HepG2 (cell line): ENCODE data around the gene MICALL2. TPM values are rescaled to one million over a fixed set of nuclear protein-coding genes. Genes with fewer than 3 reads are reported as not detected.

Experiments
- AHDC1 ChIP-seq: sonication (generic); formaldehyde crosslinking; IDR thresholded peaks from 2 replicates; pipeline ENCODE4 v1.5.1; 2020; ENCODE audit warnings: mild to moderate bottlenecking, missing genetic modification reagents, borderline replicate concordance
- CEBPB ChIP-seq: IDR thresholded peaks from 2 replicates; pipeline ENCODE4 v1.6.1; 2011; ENCODE audit warnings: low read depth, low read length, improper control_type of control experiment, borderline replicate concordance
- CENPX ChIP-seq: sonication (generic); formaldehyde crosslinking; IDR thresholded peaks from 2 replicates; pipeline ENCODE4 v1.9.0; 2021; ENCODE audit warnings: mild to moderate bottlenecking, missing genetic modification reagents, moderate library complexity
- CHD2 ChIP-seq: IDR thresholded peaks from 2 replicates; pipeline ENCODE4 v1.6.1; 2011; ENCODE audit warnings: low read depth, low read length, improper control_type of control experiment
- FOXA3 ChIP-seq: IDR thresholded peaks from 2 replicates; pipeline ENCODE4 v1.6.1; 2016; ENCODE audit warnings: missing genetic modification reagents, missing compliant biosample characterization
- JARID2 ChIP-seq: sonication (generic); formaldehyde crosslinking; IDR thresholded peaks from 2 replicates; pipeline ENCODE4 v1.8.1; 2023; ENCODE audit warnings: missing genetic modification reagents, inconsistent platforms; ENCODE audit not compliant: insufficient replicate concordance
- SYNCRIP ChIP-seq: fragments of 200-400 bp; formaldehyde crosslinking; IDR thresholded peaks from 2 replicates; pipeline ENCODE4 v1.6.1; 2018; ENCODE audit warnings: mild to moderate bottlenecking, low read depth, low read length; ENCODE audit not compliant: insufficient read depth
- TAF15 ChIP-seq: fragments of 200-400 bp; formaldehyde crosslinking; IDR thresholded peaks from one replicate; pipeline ENCODE4 v1.6.1; 2018; ENCODE audit warnings: mild to moderate bottlenecking, low read depth, low read length; ENCODE audit not compliant: poor library complexity, severe bottlenecking
- TERF1 ChIP-seq: sonication (generic); formaldehyde crosslinking; IDR thresholded peaks from 2 replicates; pipeline ENCODE4 v1.8.0; 2022; ENCODE audit warnings: mild to moderate bottlenecking, missing genetic modification reagents, moderate library complexity
- THYN1 ChIP-seq: sonication (generic); formaldehyde crosslinking; IDR thresholded peaks from 2 replicates; pipeline ENCODE4 v1.8.1; 2023; ENCODE audit warnings: low read depth, mild to moderate bottlenecking, moderate library complexity, missing genetic modification reagents, borderline replicate concordance
- TRAFD1 ChIP-seq: sonication (generic); formaldehyde crosslinking; IDR thresholded peaks from 2 replicates; pipeline ENCODE4 v1.5.1; 2020; ENCODE audit warnings: missing genetic modification reagents, mild to moderate bottlenecking, borderline replicate concordance
- ZFP90 ChIP-seq: sonication (generic); formaldehyde crosslinking; IDR thresholded peaks from 2 replicates; pipeline ENCODE4 v1.8.0; 2022; ENCODE audit warnings: missing genetic modification reagents, mild to moderate bottlenecking, inconsistent platforms, borderline replicate concordance
- ZNF138 ChIP-seq: sonication (generic); formaldehyde crosslinking; IDR thresholded peaks from 2 replicates; pipeline ENCODE4 v1.5.0; 2020; ENCODE audit warnings: mild to moderate bottlenecking, low read depth, missing genetic modification reagents
- ZNF331 ChIP-seq: sonication (generic); formaldehyde crosslinking; IDR thresholded peaks from 2 replicates; pipeline ENCODE4 v1.4.0; 2020; ENCODE audit warnings: missing genetic modification reagents
- ZNF496 ChIP-seq: sonication (generic); formaldehyde crosslinking; IDR thresholded peaks from 2 replicates; pipeline ENCODE4 v1.8.1; 2023; ENCODE audit warnings: mild to moderate bottlenecking, moderate library complexity, missing genetic modification reagents; ENCODE audit not compliant: insufficient replicate concordance
- ZNF777 ChIP-seq: sonication (generic); formaldehyde crosslinking; IDR thresholded peaks from 2 replicates; pipeline ENCODE4 v1.4.0; 2020; ENCODE audit warnings: missing genetic modification reagents
- polyA plus RNA-seq, 8 experiments: library from polyadenylated mRNA; depleted of rRNA in 3 of 8; stranded (reverse) in 7 of 8; unstranded in 1 of 8; fragments of >200 nt; fragmentation: Illumina TruSeq in 4 of 8; extraction: Trizol in 4 of 8; gene quantifications; 2 replicates each; pipeline versions ENCODE4 v1.2.1 to v1.2.3, GENCODE V29; 2011 to 2016; ENCODE audit warnings: low read depth in 4 of 8, missing spikeins in 1 of 8, mixed read lengths in 1 of 8; ENCODE audit not compliant: insufficient read depth in 1 of 8
- total RNA-seq, 5 experiments: library from RNA; depleted of rRNA; stranded (reverse); fragments of >200 nt; fragmentation: Illumina TruSeq; extraction: Trizol; gene quantifications; 2 replicates each; pipeline ENCODE4 v1.2.3, GENCODE V29; 2016; ENCODE audit warnings: low read depth in 1 of 5
- TF ChIP-seq, protein P1 (sequence below): sonication (generic); formaldehyde crosslinking; IDR thresholded peaks from 2 replicates; pipeline ENCODE4 v1.5.1; 2020; ENCODE audit warnings: missing genetic modification reagents, mild to moderate bottlenecking, borderline replicate concordance

MICALL2 gene
- total and polyA plus RNA-seq, 2 of the 13 experiments (the other 11 are each of a cell fraction or from before 2014, with no cell fraction given) = 5.8 to 12.4 TPM

GRCh38 chr7:1432411-1433082, 26.7 kb downstream of the MICALL2 start (continued):
- TF ChIP-seq TRAFD1 (no peak), TAF15 (no peak), ZNF138 (CRISPR knock-in tag) (no peak), TERF1 (CRISPR knock-in tag) (no peak), ZNF496 (CRISPR knock-in tag) (no peak), FOXA3 (CRISPR knock-in tag) (no peak), CEBPB (no peak), ZNF777 (CRISPR knock-in tag) (peak; percentile 95), SYNCRIP (no peak), CENPX (CRISPR knock-in tag) (no peak), THYN1 (CRISPR knock-in tag) (no peak), CHD2 (no peak), AHDC1 (no peak), JARID2 (CRISPR knock-in tag) (no peak), ZFP90 (CRISPR knock-in tag) (no peak), ZNF331 (CRISPR knock-in tag) (no peak)
- TF ChIP-seq, protein P1, sequence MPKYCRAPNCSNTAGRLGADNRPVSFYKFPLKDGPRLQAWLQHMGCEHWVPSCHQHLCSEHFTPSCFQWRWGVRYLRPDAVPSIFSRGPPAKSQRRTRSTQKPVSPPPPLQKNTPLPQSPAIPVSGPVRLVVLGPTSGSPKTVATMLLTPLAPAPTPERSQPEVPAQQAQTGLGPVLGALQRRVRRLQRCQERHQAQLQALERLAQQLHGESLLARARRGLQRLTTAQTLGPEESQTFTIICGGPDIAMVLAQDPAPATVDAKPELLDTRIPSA (CRISPR knock-in tag) = no peak
